GM19025 (cell line): Measurements from ENCODE around the gene POLR3GL.
A peak's percentile ranks its signal among the peaks of the same experiment; 100 is the strongest.

Experiments used
- ATAC-seq: cut with Tn5 transposase; IDR thresholded peaks from one replicate; pipeline ENCODE4 v1.9.1; 2021; ENCODE audit warnings: mild to moderate bottlenecking, low read depth, moderate library complexity; ENCODE audit not compliant: unreplicated experiment

The POLR3GL gene

GRCh38 chr1:145990249-145990855 is 25.9 kb downstream of the POLR3GL start:
- no peak for ATAC-seq

GRCh38 chr1:145991735-145992412 is 27.4 kb downstream of the POLR3GL start:
- ATAC-seq: no peak

- ATAC-seq: no peak
These were observed 28.0 kb downstream of the POLR3GL start for GRCh38 chr1:145992502-145992936.

- no peak for ATAC-seq
These were observed 28.6 kb downstream of the POLR3GL start for GRCh38 chr1:145992958-145993617.

- ATAC-seq: no peak
These were observed 29.3 kb downstream of the POLR3GL start for GRCh38 chr1:145993618-145994390.

- ATAC-seq: no peak
These were observed 30.1 kb downstream of the POLR3GL start for GRCh38 chr1:145994391-145995120.

GRCh38 chr1:145995148-145995881 is 30.8 kb downstream of the POLR3GL start:
- ATAC-seq: no peak

GRCh38 chr1:145995964-145996432 is 31.5 kb downstream of the POLR3GL start:
- ATAC-seq: no peak

GRCh38 chr1:145996433-145997015 is 32.0 kb downstream of the POLR3GL start, which contains the start of gene TXNIP:
Gene TXNIP (minus strand): TSS chr1:145996579. CDS start chr1:145996266, 313 bp downstream.
- peak; percentile 95 for ATAC-seq

- ATAC-seq: no peak
These were observed 32.7 kb downstream of the POLR3GL start for GRCh38 chr1:145997016-145997717.

- no peak for ATAC-seq
These were observed 33.2 kb downstream of the POLR3GL start for GRCh38 chr1:145997718-145998023.

GRCh38 chr1:145999321-146000024 is 35.0 kb downstream of the POLR3GL start:
- ATAC-seq: no peak

GRCh38 chr1:146001709-146002108 is 37.2 kb downstream of the POLR3GL start:
- ATAC-seq: no peak

- no peak for ATAC-seq
These were observed 43.1 kb downstream of the POLR3GL start for GRCh38 chr1:146007489-146008133.

GRCh38 chr1:146010126-146010738 is 45.7 kb downstream of the POLR3GL start:
- no peak for ATAC-seq

GRCh38 chr1:146012703-146013558 is 48.4 kb downstream of the POLR3GL start:
- no peak for ATAC-seq
